Measurements from ENCODE around the gene ARSJ. TPM values are rescaled to one million over a fixed set of nuclear protein-coding genes. Genes with fewer than 3 reads are reported as not detected.
"Not testable (repeated sequence)": the region's sequence is repeated elsewhere in the genome, so short reads cannot be mapped to it uniquely, and the experiment has no call there.

ARSJ gene
- total and polyA plus RNA-seq, 10 donors = 0.07 to 1.6 (median 0.52) TPM

- intact Hi-C loops (cut with DNase I; ENCODE audit: low total_unique reads) = no loop called here
- WGBS, 5 donors = 85 to 94% (median 86%) methylated on average over 4 of the region's 4 CpGs
Measured at GRCh38 chr4:114017120-114017917, 37.9 kb upstream of the ARSJ start.

GRCh38 chr4:114015444-114015899, 36.0 kb upstream of the ARSJ start:
- no peaks in the 10 kb centered on the region for H3K36me3 ChIP-seq
- 26 to 39% (median 31%) methylated on average over 1 of the region's 1 CpG for WGBS, 5 donors
- no peak overlapping the region for H3K27ac ChIP-seq
- H3K9me3 ChIP-seq = no peaks in the 10 kb centered on the region
- TF ChIP-seq POLR2AphosphoS5 (IDR thresholded peaks at IDR 0.05) (no peak), CTCF (IDR thresholded peaks at IDR 0.05 in 8 of 11, conservative IDR thresholded peaks at IDR 0.05 in 3 of 11) (no peak), POLR2A (IDR thresholded peaks at IDR 0.05) (no peak)
- no peak overlapping the region for H3K4me3 ChIP-seq
- no peak for DNase-seq
- H3K4me1 ChIP-seq = no peaks in the 10 kb centered on the region
- H3K27me3 ChIP-seq (replicated peaks in 1 of 7) = peaks cover 0 to 17% (median 0%) of the 10 kb centered on the region in 7 donors
- intact Hi-C loops (cut with DNase I; ENCODE audit: low total_unique reads) = no loop called here

More at GRCh38 chr4:114017120-114017917, 37.9 kb upstream of the ARSJ start:
- H3K27ac ChIP-seq = no peak overlapping the region
- TF ChIP-seq POLR2AphosphoS5 (IDR thresholded peaks at IDR 0.05) (no peak), POLR2A (IDR thresholded peaks at IDR 0.05) (no peak), CTCF (IDR thresholded peaks at IDR 0.05 in 8 of 11, conservative IDR thresholded peaks at IDR 0.05 in 3 of 11) (no peak)
- H3K27me3 ChIP-seq (replicated peaks in 1 of 7) = peaks cover 0 to 13% (median 0%) of the 10 kb centered on the region in 7 donors
- no peak for DNase-seq
- no peaks in the 10 kb centered on the region for H3K36me3 ChIP-seq
- no peaks in the 10 kb centered on the region for H3K4me1 ChIP-seq
- no peak overlapping the region for H3K4me3 ChIP-seq
- H3K9me3 ChIP-seq = no peaks in the 10 kb centered on the region

GRCh38 chr4:114013201-114013600, 33.8 kb upstream of the ARSJ start:
- intact Hi-C loops (cut with DNase I; ENCODE audit: low total_unique reads); DNase-seq; H3K4me1 ChIP-seq; H3K36me3 ChIP-seq; H3K9me3 ChIP-seq; H3K4me3 ChIP-seq; H3K27ac ChIP-seq: not testable (repeated sequence)
- 84 to 100% (median 89%) methylated on average over 4 of the region's 4 CpGs for WGBS, 5 donors
- peaks cover 0 to 17% (median 0%) of the 10 kb centered on the region in 7 donors for H3K27me3 ChIP-seq (replicated peaks in 1 of 7)

GRCh38 chr4:114012749-114013148, 33.3 kb upstream of the ARSJ start:
- Histone ChIP-seq H3K27me3 (replicated peaks in 1 of 7) (peaks cover 0 to 17% (median 0%) of the 10 kb centered on the region in 7 donors), H3K9me3 (no peaks in the 10 kb centered on the region), H3K36me3 (no peaks in the 10 kb centered on the region), H3K27ac (no peak overlapping the region), H3K4me3 (no peak overlapping the region), H3K4me1 (no peaks in the 10 kb centered on the region)
- DNase-seq = no peak
- 66 to 85% (median 83%) methylated on average over 8 of the region's 8 CpGs for WGBS, 5 donors
- intact Hi-C loops (cut with DNase I; ENCODE audit: low total_unique reads) = no loop called here
- no peak for TF ChIP-seq POLR2A (IDR thresholded peaks at IDR 0.05)
- TF ChIP-seq CTCF (IDR thresholded peaks at IDR 0.05 in 8 of 11, conservative IDR thresholded peaks at IDR 0.05 in 3 of 11) = no peak
- no peak for TF ChIP-seq POLR2AphosphoS5 (IDR thresholded peaks at IDR 0.05)

All from spleen (tissue), 11 donors.